GM12874 (cell line): ENCODE data around the gene VMP1.

Experiments
- CTCF ChIP-seq: IDR thresholded peaks from 2 replicates; pipeline ENCODE4 v1.5.1; 2011; ENCODE audit warnings: low read depth, mild to moderate bottlenecking, control low read depth, low read length, moderate library complexity; ENCODE audit not compliant: insufficient read depth

Gene VMP1

GRCh38 chr17:59825533-59826322 lies 118.3 kb downstream of the VMP1 start:
- TF ChIP-seq CTCF = no peak

DNA sequence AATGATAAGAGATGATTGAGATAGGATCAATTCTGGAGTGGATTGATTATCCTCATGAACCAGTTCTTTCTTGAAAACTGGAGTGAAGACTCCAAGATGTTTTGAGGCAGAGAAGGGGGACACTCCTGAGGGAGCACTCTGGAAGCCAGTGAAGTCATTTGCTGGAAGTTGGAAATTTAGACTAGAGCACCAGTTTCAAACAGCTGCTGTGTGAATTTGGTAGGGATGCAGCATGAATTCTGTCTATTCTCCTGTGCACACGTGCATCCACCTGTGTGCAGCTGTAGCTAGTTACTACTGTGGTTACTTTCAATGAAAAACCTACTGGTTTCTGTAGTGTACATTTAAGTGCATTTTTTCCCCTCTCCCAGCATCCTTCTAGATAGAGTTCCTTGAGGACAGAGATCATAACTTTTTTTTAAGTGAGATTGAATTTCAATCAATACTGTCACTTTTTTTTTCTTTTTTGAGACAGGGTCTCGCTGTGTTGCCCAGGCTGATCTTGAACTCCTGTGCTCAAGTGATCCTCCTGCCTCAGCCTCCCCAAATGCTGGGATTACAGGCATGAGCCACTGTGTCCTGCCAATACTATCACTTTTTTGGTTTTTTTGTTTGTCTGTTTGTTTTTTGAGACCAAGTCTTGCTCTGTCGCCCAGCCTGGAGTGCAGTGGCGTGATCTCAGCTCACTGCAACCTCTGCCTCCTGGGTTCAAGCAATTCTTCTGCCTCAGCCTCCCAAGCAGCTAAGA lies 119.4 kb downstream of the VMP1 start:
- TF ChIP-seq CTCF = no peak

DNA sequence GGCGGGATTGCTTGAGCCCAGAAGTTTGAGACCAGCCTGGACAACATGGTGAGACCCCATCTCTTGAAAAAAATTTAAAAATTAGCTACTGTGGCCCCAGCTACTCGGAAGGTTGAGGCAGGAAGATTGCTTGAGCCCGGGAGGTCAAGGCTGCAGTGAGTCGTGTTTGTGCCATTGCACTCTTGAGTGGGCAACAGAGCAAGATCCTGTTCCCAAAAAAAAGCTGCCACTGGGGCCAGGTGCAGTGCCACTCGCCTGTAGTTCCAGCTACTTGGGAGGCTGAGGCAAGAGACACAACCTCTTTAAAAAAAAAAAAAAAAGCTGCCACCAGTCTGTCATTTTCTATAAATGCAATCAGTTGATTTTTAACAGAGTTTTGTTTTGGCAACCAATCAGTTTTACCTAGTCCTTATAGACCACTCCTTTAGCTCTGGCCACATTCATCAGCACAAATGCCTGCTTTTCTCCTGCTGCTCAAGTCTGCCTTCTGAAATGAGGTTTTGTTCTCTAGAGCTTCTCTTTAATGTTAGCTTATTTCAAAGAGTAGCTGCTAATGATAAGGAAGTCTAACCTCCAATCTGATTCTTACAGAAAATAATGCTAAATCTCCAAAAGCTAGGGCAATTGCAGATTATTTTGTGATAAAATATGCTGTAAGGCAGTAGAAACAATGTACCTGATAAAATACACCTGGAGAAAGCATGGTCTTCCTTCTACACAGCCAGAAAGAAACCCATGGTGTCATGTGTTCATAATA lies 120.4 kb downstream of the VMP1 start:
- no peak for TF ChIP-seq CTCF

DNA sequence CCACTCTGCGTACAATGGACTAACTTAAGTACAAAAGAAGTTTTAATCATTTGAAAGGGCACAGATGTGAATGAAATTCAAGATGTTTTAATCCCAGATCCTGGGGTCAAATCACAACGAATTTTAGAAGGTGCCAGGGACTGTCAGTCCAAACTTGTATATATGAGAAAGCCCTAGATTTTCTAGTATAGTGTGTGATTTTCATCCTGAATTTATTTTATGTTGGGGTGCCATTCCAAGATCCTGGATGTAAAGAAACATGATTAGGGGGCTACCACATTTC lies 121.0 kb downstream of the VMP1 start:
- TF ChIP-seq CTCF = no peak

GRCh38 chr17:59829217-59830006 lies 122.0 kb downstream of the VMP1 start:
- TF ChIP-seq CTCF = no peak

DNA sequence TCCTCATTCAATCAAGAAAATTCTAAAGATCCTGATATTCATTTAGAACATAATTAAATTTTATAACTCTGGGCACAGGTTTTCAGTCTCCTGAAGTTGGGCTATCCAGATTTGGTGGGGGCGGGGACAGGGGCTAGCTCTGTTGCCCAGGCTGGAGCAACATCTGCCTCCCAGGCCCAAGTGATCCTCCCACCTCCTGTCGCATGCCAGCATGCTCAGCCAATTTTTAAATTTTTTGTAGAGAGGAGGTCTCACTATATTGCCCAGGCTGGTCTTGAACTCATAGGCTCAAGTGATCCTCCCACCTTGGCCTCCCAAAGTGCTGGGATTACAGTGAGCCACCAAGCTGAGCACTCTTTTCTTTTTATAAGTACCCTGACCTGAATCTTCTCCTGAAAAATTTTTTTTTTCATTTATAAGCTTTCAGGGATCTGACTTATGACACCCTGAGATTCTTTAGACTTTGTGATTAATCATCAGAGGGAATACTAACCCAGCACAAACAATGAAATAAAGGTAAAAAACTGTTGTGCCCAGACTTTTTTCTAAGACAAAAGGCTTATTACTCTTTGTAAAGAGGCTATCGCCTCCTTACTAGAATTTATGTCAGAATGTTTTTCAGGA lies 122.7 kb downstream of the VMP1 start:
- no peak for TF ChIP-seq CTCF
